ENCODE measurements around the gene SIL1. TPM values are rescaled to one million over a fixed set of nuclear protein-coding genes. Genes with fewer than 3 reads are reported as not detected.

Gene SIL1
- polyA plus RNA-seq, 1 donor (not counting 4 experiments of a cell fraction or from before 2014, with no cell fraction given): 45.4 TPM

DNA sequence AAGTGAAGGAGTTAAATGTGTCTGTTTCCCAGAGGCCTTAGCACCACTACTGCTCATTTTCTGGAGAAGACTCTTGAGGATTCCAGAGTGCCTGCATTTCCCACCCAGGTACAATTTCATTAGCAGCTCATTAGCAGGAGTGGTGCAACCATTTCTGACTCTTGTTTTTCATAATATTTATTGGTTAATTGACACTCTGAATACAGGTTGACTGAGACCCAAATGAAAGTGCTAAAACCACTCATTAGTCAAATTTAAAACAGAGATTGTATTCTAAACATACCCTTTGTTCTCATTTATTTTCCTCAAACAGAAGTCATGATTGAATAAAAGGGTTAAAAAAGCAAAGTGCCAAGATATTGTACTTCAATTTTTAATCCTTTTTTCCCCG, 134.5 kb downstream of the SIL1 start:
- Histone ChIP-seq H2AFZ (ENCODE audit: control insufficient read depth, low read length) (no peak overlapping the region), H3K36me3 (ENCODE audit: control insufficient read depth in 2 of 2, extremely low read depth in 1 of 2, insufficient read depth in 2 of 2, low read length in 2 of 2) (no peaks in the 10 kb centered on the region), H3K27me3 (ENCODE audit: control insufficient read depth, extremely low read depth, insufficient read depth, low read length) (no peaks in the 10 kb centered on the region), H3K9ac (ENCODE audit: control insufficient read depth, extremely low read depth, insufficient read depth, low read length) (no peak overlapping the region), H3K4me1 (ENCODE audit: control insufficient read depth, extremely low read depth, insufficient read depth, low read length) (peaks cover 15% of the 10 kb centered on the region), H3K9me3 (ENCODE audit: control insufficient read depth, low read depth, low read length) (no peaks in the 10 kb centered on the region), H3K79me2 (ENCODE audit: control insufficient read depth, insufficient read depth, low read length) (no peaks in the 10 kb centered on the region), H3K4me2 (ENCODE audit: control insufficient read depth, extremely low read depth, insufficient read depth, low read depth, low read length) (no peak overlapping the region), H4K20me1 (ENCODE audit: control insufficient read depth, extremely low read depth, insufficient read depth, low read length) (peaks cover 4% of the 10 kb centered on the region), H3K27ac (ENCODE audit: control insufficient read depth, insufficient read depth, low read length) (no peak overlapping the region), H3K9me1 (ENCODE audit: control insufficient read depth, extremely low read depth, insufficient read depth, low read length) (no peaks in the 10 kb centered on the region), H3K4me3 (ENCODE audit: control insufficient read depth in 2 of 3, extremely low read depth in 1 of 3, insufficient read depth in 2 of 3, low read depth in 1 of 3, low read length in 3 of 3) (no peak overlapping the region)
- FAIRE-seq: no peak
- no peak for DNase-seq (ENCODE audit: low read depth, low spot score)
- TF ChIP-seq, protein P1, sequence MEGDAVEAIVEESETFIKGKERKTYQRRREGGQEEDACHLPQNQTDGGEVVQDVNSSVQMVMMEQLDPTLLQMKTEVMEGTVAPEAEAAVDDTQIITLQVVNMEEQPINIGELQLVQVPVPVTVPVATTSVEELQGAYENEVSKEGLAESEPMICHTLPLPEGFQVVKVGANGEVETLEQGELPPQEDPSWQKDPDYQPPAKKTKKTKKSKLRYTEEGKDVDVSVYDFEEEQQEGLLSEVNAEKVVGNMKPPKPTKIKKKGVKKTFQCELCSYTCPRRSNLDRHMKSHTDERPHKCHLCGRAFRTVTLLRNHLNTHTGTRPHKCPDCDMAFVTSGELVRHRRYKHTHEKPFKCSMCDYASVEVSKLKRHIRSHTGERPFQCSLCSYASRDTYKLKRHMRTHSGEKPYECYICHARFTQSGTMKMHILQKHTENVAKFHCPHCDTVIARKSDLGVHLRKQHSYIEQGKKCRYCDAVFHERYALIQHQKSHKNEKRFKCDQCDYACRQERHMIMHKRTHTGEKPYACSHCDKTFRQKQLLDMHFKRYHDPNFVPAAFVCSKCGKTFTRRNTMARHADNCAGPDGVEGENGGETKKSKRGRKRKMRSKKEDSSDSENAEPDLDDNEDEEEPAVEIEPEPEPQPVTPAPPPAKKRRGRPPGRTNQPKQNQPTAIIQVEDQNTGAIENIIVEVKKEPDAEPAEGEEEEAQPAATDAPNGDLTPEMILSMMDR (optimal IDR thresholded peaks at IDR 0.05 in 1 of 3, IDR thresholded peaks at IDR 0.05 in 1 of 3, conservative IDR thresholded peaks at IDR 0.05 in 1 of 3; ENCODE audit: extremely low read depth in 1 of 3, insufficient read depth in 2 of 3, low read length in 3 of 3): no peak
- TF ChIP-seq EZH2 (IDR thresholded peaks at IDR 0.05; ENCODE audit: low read length): no peak
- dilution Hi-C loops (cut with MboI; ENCODE audit: extremely low pct_ligation_motif_present, low sequenced_read_pairs): no loop called here

DNA sequence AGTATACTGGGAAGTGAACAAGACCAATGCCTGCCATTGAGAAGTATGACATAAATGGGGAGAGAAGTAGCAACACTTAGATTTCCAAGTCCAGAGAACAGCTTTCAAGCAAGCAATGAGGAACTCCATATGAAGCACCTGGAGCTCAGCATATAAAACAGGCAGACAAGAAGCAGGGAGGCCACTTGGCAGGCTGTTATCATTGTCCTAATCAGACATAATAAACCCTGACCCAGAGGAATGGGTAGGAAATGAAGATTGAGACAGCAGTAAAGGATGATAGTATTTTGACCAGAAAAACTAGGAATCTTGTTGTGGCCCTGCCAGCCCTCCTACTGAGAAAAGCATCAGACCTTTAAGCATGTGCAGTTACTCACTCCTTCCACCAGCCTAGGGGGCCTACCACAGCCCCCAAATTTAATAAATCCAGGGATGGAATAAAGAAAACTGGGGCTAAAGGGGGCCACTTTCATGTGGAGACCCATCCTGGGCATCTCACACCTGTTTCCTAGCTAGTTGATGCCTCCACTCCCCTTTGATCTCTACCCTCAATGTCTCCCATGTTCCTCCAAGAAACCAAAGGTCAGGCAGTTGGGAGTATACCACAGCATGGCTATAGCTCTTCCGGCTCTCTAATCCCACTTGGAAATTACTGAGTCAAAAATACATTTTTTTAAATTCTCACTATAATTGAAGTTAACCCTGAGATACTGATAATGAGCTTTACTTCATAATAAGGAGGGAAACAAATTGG, 135.1 kb downstream of the SIL1 start:
- Histone ChIP-seq H3K9me3 (ENCODE audit: control insufficient read depth, low read depth, low read length) (no peaks in the 10 kb centered on the region), H3K9me1 (ENCODE audit: control insufficient read depth, extremely low read depth, insufficient read depth, low read length) (no peaks in the 10 kb centered on the region), H3K4me1 (ENCODE audit: control insufficient read depth, extremely low read depth, insufficient read depth, low read length) (peaks cover 15% of the 10 kb centered on the region), H3K36me3 (ENCODE audit: control insufficient read depth in 2 of 2, extremely low read depth in 1 of 2, insufficient read depth in 2 of 2, low read length in 2 of 2) (no peaks in the 10 kb centered on the region), H4K20me1 (ENCODE audit: control insufficient read depth, extremely low read depth, insufficient read depth, low read length) (peaks cover 4% of the 10 kb centered on the region), H3K27ac (ENCODE audit: control insufficient read depth, insufficient read depth, low read length) (no peak overlapping the region), H3K27me3 (ENCODE audit: control insufficient read depth, extremely low read depth, insufficient read depth, low read length) (no peaks in the 10 kb centered on the region), H3K9ac (ENCODE audit: control insufficient read depth, extremely low read depth, insufficient read depth, low read length) (no peak overlapping the region), H3K4me3 (ENCODE audit: control insufficient read depth in 2 of 3, extremely low read depth in 1 of 3, insufficient read depth in 2 of 3, low read depth in 1 of 3, low read length in 3 of 3) (no peak overlapping the region), H3K79me2 (ENCODE audit: control insufficient read depth, insufficient read depth, low read length) (no peaks in the 10 kb centered on the region), H2AFZ (ENCODE audit: control insufficient read depth, low read length) (no peak overlapping the region), H3K4me2 (ENCODE audit: control insufficient read depth, extremely low read depth, insufficient read depth, low read depth, low read length) (no peak overlapping the region)
- DNase-seq (ENCODE audit: low read depth, low spot score): no peak
- FAIRE-seq: no peak
- dilution Hi-C loops (cut with MboI; ENCODE audit: extremely low pct_ligation_motif_present, low sequenced_read_pairs): no loop called here
- TF ChIP-seq, protein P1 (optimal IDR thresholded peaks at IDR 0.05 in 1 of 3, IDR thresholded peaks at IDR 0.05 in 1 of 3, conservative IDR thresholded peaks at IDR 0.05 in 1 of 3; ENCODE audit: extremely low read depth in 1 of 3, insufficient read depth in 2 of 3, low read length in 3 of 3): no peak
- no peak for TF ChIP-seq EZH2 (IDR thresholded peaks at IDR 0.05; ENCODE audit: low read length)
